Suprapubic skin (tissue), 3 donors: ENCODE measurements around the gene FEZF1.

Experiments
- CTCF ChIP-seq, 2 donors: fragments of 200-600 bp in 1 of 2; fragments of 450-650 bp in 1 of 2; sonication (generic) in 1 of 2; IDR thresholded peaks; one replicate each; pipeline ENCODE4 v1.5.1; 2016 to 2019; ENCODE audit warnings: antibody characterized with exemption in 2 of 2, mild to moderate bottlenecking in 1 of 2, moderate library complexity in 1 of 2
- EP300 ChIP-seq: sonication (generic); formaldehyde crosslinking; IDR thresholded peaks from one replicate; pipeline ENCODE4 v1.6.1; 2017; ENCODE audit warnings: antibody characterized with exemption
- POLR2A ChIP-seq, 2 donors: fragments of 450-650 bp; IDR thresholded peaks; one replicate each; pipeline ENCODE4 v1.6.1; 2017; ENCODE audit warnings: antibody characterized with exemption in 2 of 2, mild to moderate bottlenecking in 2 of 2, moderate library complexity in 2 of 2

- TF ChIP-seq EP300 (no peak), POLR2A (IDR thresholded peaks at IDR 0.05) (no peak), CTCF (IDR thresholded peaks at IDR 0.05) (no peak)
Measured at GRCh38 chr7:122262246-122262645, 42.3 kb downstream of the FEZF1 start.
